Breast epithelium (tissue), 4 donors: ENCODE results near the gene RHNO1. TPM values are rescaled to one million over a fixed set of nuclear protein-coding genes. Genes with fewer than 3 reads are reported as not detected.
"Not testable (repeated sequence)": the region's sequence is repeated elsewhere in the genome, so short reads cannot be mapped to it uniquely, and the experiment has no call there.

ENCODE experiments used
- DNase-seq, 2 donors: peaks; one replicate each; pipeline ENCODE4 v3.0.0-alpha.2; 2019; ENCODE audit warnings: low spot score in 2 of 2
- H3K27ac ChIP-seq, 2 donors: fragments of 200-600 bp; sonication (generic) in 1 of 2; one replicate each; pipeline ENCODE4 v1.5.1; 2016 to 2019; ENCODE audit warnings: mild to moderate bottlenecking in 1 of 2
- H3K27me3 ChIP-seq, 2 donors: fragments of 200-600 bp; sonication (generic) in 1 of 2; one replicate each; pipeline versions ENCODE4 v1.5.1 to v1.6.0; 2017 to 2019; ENCODE audit warnings: control low read depth in 1 of 2, mild to moderate bottlenecking in 1 of 2
- H3K36me3 ChIP-seq: fragments of 200-600 bp; one replicate; pipeline ENCODE4 v1.5.1; 2019
- H3K4me1 ChIP-seq, 2 donors: fragments of 200-600 bp; sonication (generic); one replicate each; pipeline ENCODE4 v1.5.1; 2016 to 2019; ENCODE audit warnings: control low read depth in 1 of 2
- H3K4me3 ChIP-seq, 3 donors: fragments of 200-600 bp; sonication (generic); 1 replicate in 2 of 3; 2 replicates in 1 of 3; pipeline ENCODE4 v1.5.1; 2016 to 2019; ENCODE audit warnings: mild to moderate bottlenecking in 3 of 3, moderate library complexity in 2 of 3
- H3K9me3 ChIP-seq, 2 donors: fragments of 200-600 bp; sonication (generic) in 1 of 2; one replicate each; pipeline ENCODE4 v1.5.1; 2016 to 2019; ENCODE audit warnings: control low read depth in 1 of 2
- POLR2A ChIP-seq: fragments of 450-650 bp; IDR thresholded peaks from one replicate; pipeline ENCODE4 v1.6.1; 2016; ENCODE audit warnings: antibody characterized with exemption, mild to moderate bottlenecking, moderate library complexity
- POLR2AphosphoS5 ChIP-seq, 3 donors: sonication (generic); formaldehyde crosslinking; IDR thresholded peaks; one replicate each; pipeline ENCODE4 v1.6.1; 2017; ENCODE audit warnings: antibody characterized with exemption in 3 of 3
- intact Hi-C: fragments of 100-400 bp; cut with DNase I; formaldehyde crosslinking; loops from one replicate; pipeline ENCODE4 v1.15.1; 2023; ENCODE audit warnings: low total_unique reads
- total RNA-seq, 3 donors: library from RNA; depleted of rRNA; stranded (reverse); fragments of >200 nt; gene quantifications; one replicate each; pipeline ENCODE4 v1.1.0, GENCODE V29; 2016
- TF ChIP-seq, protein P1 (sequence below), 3 donors: fragments of 450-650 bp; IDR thresholded peaks; one replicate each; pipeline ENCODE4 v1.5.1; 2016 to 2017; ENCODE audit warnings: antibody characterized with exemption in 3 of 3, mild to moderate bottlenecking in 3 of 3, moderate library complexity in 3 of 3

Gene RHNO1
- total RNA-seq, 3 donors from 2014 or later, result 4.3 to 18.4 (median 15.7) TPM

DNA sequence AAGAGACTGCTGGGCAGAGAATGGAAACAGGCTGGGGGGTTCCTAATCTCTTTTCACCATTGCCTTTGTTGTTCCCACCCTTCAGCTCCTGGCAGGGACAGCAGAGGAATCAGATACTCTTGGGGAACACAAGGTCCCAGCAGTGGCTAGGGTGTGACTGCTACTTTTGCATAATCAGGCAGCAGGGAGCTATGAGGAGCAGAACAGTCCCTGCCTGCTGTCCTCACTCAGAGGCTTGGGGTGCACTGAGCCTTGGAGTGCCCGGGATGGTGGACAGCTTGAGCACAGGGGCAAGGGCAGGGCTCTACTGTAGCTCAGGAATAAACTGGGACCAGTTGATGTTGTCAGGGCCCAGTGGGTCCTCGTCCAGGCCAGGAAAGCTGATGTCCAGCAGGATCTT, 18.7 kb upstream of the RHNO1 start:
- Histone ChIP-seq H3K36me3 (no peaks in the 10 kb centered on the region), H3K4me1 (no peaks in the 10 kb centered on the region), H3K27ac (no peak overlapping the region), H3K27me3 (no peaks in the 10 kb centered on the region), H3K9me3 (no peaks in the 10 kb centered on the region), H3K4me3 (no peak overlapping the region)
- intact Hi-C loops, result loop anchor here (10.0 kb wide), 1 partner anchor 626 kb away; no protein-coding TSS in a partner anchor
- TF ChIP-seq, protein P1, sequence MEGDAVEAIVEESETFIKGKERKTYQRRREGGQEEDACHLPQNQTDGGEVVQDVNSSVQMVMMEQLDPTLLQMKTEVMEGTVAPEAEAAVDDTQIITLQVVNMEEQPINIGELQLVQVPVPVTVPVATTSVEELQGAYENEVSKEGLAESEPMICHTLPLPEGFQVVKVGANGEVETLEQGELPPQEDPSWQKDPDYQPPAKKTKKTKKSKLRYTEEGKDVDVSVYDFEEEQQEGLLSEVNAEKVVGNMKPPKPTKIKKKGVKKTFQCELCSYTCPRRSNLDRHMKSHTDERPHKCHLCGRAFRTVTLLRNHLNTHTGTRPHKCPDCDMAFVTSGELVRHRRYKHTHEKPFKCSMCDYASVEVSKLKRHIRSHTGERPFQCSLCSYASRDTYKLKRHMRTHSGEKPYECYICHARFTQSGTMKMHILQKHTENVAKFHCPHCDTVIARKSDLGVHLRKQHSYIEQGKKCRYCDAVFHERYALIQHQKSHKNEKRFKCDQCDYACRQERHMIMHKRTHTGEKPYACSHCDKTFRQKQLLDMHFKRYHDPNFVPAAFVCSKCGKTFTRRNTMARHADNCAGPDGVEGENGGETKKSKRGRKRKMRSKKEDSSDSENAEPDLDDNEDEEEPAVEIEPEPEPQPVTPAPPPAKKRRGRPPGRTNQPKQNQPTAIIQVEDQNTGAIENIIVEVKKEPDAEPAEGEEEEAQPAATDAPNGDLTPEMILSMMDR (IDR thresholded peaks at IDR 0.05), result no peak
- TF ChIP-seq POLR2A (no peak), POLR2AphosphoS5 (IDR thresholded peaks at IDR 0.05) (no peak)
- DNase-seq, result no peak

DNA sequence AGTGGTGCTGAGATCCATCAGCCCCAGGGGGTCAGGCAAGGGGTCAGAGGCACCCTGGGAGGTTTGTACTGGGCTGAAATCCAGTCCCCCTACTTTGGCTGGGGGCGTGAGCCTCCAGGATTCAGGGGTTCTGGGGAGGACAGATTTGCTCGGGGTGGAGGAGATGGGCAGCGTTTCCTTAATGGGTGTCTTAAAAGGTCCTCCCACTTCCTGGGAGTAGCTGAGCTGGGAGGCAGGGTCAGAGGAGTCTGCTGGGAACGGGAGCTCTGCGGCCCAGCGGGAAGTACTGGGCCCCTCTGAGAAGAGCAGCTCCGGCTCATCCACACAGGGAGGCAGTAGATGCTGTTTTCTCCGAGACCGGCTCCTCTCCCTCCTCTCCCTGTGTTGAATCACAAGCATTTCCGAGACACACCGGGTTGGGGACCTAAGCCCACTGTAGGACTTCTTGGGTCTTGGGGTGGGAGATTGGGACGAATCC, 18.0 kb upstream of the RHNO1 start:
- DNase-seq, result no peak
- Histone ChIP-seq H3K27me3 (no peaks in the 10 kb centered on the region), H3K36me3 (no peaks in the 10 kb centered on the region), H3K9me3 (no peaks in the 10 kb centered on the region), H3K27ac (peak overlapping the region in 1 of 2 donors; percentile 43), H3K4me3 (no peak overlapping the region), H3K4me1 (no peaks in the 10 kb centered on the region)
- TF ChIP-seq POLR2AphosphoS5 (IDR thresholded peaks at IDR 0.05) (no peak), POLR2A (no peak)
- TF ChIP-seq, protein P1 (IDR thresholded peaks at IDR 0.05), result no peak
- intact Hi-C loops, result loop anchor here (10.0 kb wide), 1 partner anchor 626 kb away; no protein-coding TSS in a partner anchor

DNA sequence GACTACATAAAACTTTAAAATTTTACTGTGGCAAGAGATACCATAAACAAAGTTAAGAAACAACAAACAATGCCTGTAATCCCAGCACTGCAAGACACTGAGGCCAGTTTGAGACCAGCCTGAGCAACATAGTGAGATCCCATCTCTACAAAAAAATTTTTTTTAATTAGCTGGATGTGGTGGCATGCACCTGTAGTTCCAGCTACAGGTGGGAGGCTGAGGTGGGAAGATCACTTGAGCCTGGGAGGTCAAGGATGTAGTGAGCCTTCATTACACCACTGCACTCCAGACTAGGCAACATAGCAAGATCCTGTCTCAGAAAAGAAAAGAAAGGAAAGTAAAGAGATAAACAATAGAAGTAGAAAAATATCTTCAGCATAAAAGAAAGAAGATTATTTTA, 16.9 kb upstream of the RHNO1 start:
- intact Hi-C loops, result no loop called here
- no peak for TF ChIP-seq POLR2AphosphoS5 (IDR thresholded peaks at IDR 0.05)
- TF ChIP-seq POLR2A, result no peak
- TF ChIP-seq, protein P1 (IDR thresholded peaks at IDR 0.05), result no peak
- Histone ChIP-seq H3K4me3 (no peak overlapping the region), H3K27me3 (no peaks in the 10 kb centered on the region), H3K9me3 (no peaks in the 10 kb centered on the region), H3K4me1 (no peaks in the 10 kb centered on the region), H3K27ac (no peak overlapping the region), H3K36me3 (no peaks in the 10 kb centered on the region)
- DNase-seq, result no peak

DNA sequence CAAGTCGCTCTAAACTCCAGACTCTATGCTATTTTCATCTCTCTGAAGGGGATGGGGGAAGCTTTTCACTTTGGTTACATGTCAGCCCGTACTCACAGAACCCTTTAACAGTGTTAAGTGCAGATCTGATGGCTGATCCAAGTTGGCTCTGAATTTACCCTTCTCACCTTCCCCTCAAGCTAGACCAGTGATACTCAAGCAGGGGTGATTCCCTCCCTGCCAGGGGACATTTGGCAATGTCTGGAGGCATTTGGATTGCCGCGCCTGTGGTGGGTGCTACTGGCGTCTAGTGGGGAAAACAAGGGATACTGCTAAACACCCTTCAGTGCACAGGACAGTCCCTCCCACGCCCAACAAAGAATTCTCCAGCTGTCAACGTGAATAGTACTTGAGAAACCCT, 14.1 kb upstream of the RHNO1 start:
- no peaks in the 10 kb centered on the region for H3K4me1 ChIP-seq
- no peak overlapping the region for H3K27ac ChIP-seq
- H3K4me3 ChIP-seq, result no peak overlapping the region
- TF ChIP-seq, protein P1 (IDR thresholded peaks at IDR 0.05), result no peak
- no peak for TF ChIP-seq POLR2AphosphoS5 (IDR thresholded peaks at IDR 0.05)
- no peak for TF ChIP-seq POLR2A
- intact Hi-C loops, result no loop called here
- H3K9me3 ChIP-seq, result no peaks in the 10 kb centered on the region
- H3K27me3 ChIP-seq, result no peaks in the 10 kb centered on the region
- H3K36me3 ChIP-seq, result no peaks in the 10 kb centered on the region
- no peak for DNase-seq

DNA sequence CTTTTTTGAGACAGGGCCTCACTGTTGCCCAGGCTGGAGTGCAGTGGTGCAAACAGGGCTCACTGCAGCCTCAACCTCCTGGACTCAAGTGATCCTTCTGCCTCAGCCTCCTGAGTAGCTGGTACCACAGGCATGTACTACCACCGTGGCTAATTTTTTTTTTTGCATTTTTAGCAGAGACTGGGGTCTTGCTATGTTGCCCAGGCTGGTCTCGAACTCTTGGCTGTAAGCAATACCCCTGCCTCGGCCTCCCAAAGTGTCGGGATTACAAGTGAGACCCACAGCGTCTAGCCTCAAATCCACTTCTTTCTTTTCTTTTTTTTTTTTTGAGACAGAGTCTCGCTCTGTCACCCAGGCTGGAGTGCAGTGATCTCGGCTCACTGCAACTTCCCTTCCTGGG, 13.6 kb upstream of the RHNO1 start:
- H3K27ac ChIP-seq, H3K4me3 ChIP-seq, DNase-seq, H3K4me1 ChIP-seq, H3K9me3 ChIP-seq, intact Hi-C loops, H3K27me3 ChIP-seq, H3K36me3 ChIP-seq: not testable (repeated sequence)

DNA sequence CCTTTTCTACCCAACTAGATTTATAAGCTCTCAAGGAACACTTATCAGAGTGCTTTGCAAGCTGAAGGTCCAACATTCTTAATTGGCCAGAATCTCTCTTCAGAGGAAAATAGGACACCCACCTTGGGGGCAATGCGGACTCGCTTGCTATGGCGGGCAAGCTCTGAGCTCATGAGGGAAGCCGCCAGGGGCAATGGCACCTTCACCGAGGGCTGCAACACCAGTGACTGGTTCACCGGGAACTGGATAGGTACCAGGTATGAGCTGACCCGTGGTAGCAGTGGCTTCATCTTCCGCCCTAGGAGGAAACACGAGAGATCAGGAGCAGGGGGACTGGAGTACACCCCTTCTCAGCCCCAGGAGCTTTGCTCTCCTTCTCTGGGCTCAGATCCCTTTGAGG, 12.8 kb upstream of the RHNO1 start:
- Histone ChIP-seq H3K36me3 (no peaks in the 10 kb centered on the region), H3K4me3 (no peak overlapping the region), H3K9me3 (no peaks in the 10 kb centered on the region), H3K4me1 (no peaks in the 10 kb centered on the region), H3K27ac (no peak overlapping the region), H3K27me3 (no peaks in the 10 kb centered on the region)
- DNase-seq, result no peak
- intact Hi-C loops, result no loop called here
- TF ChIP-seq POLR2AphosphoS5 (IDR thresholded peaks at IDR 0.05) (no peak), POLR2A (no peak)
- TF ChIP-seq, protein P1 (IDR thresholded peaks at IDR 0.05), result no peak

DNA sequence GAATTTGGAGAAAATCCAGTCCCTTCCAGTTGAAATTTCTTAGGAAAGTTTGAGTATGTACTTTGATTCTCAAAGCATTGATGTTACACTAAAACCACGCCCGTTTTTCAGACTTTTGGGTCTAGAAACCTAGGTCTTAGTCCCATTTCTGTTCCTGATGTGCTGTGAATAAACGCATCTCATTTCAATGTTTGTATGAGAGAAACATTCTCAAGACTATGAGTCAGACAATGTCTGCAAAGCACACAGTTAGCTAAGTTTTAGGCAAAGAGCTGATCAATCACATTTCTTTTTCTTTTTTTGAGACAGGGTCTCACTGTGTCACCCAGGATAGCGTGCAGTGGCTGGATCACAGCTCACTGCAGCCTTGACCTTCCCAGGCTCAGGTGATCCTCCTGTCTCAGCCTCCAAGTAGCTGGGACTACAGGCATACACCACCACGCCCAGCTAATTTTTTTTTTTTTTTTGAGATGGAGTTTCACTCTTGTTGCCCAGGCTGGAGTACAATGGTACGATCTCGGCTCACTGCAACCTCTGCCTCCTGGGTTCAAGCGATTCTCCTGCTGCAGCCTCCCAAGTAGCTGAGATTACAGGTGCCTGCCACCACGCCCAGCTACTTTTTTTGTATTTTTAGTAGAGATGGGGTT, 7.9 kb upstream of the RHNO1 start:
- intact Hi-C loops, H3K36me3 ChIP-seq, H3K4me3 ChIP-seq, H3K27me3 ChIP-seq, H3K27ac ChIP-seq, H3K9me3 ChIP-seq, DNase-seq, H3K4me1 ChIP-seq: not testable (repeated sequence)
